Uterus (tissue), 2 donors: ENCODE data around the gene CFAP61.

Experiments
- POLR2A ChIP-seq, 2 donors: fragments of 450-650 bp; IDR thresholded peaks; one replicate each; pipeline ENCODE4 v1.6.1; 2016; ENCODE audit warnings: antibody characterized with exemption in 2 of 2, mild to moderate bottlenecking in 1 of 2, moderate library complexity in 1 of 2
- TF ChIP-seq, protein P1 (sequence below), 4 experiments: fragments of 200-600 bp in 2 of 4; fragments of 450-650 bp in 2 of 4; sonication (generic) in 2 of 4; IDR thresholded peaks; one replicate each; pipeline ENCODE4 v1.5.1; 2016 to 2019; ENCODE audit warnings: antibody characterized with exemption in 4 of 4, mild to moderate bottlenecking in 2 of 4, moderate library complexity in 1 of 4

DNA sequence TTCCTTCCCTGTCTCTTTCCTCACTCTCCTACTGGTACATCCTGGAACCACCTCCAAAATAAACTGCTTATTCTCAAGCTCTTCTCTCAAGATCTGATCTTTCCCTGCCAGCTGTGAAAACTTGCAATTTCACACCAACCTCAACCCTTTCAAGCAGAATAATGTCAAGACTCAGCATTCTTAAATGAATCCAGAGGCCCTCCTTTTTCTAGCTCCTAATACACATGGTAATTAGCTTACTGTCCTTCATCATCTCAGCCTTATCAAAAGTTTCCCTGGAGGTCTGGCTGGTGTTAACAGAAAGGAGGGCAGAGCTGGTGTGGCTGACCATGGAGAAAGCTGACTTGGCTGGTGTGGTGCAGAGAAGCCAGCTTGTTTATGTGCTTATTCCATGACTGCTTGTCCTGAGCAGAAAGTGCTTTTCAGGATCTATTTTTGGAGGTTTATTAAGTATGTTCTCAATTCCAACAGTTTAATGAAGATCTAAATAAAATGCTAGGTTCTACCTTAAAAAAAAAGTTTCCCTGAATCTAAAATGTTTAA is 50.5 kb downstream of the CFAP61 start:
- TF ChIP-seq POLR2A (IDR thresholded peaks at IDR 0.05), result no peak
- TF ChIP-seq, protein P1, sequence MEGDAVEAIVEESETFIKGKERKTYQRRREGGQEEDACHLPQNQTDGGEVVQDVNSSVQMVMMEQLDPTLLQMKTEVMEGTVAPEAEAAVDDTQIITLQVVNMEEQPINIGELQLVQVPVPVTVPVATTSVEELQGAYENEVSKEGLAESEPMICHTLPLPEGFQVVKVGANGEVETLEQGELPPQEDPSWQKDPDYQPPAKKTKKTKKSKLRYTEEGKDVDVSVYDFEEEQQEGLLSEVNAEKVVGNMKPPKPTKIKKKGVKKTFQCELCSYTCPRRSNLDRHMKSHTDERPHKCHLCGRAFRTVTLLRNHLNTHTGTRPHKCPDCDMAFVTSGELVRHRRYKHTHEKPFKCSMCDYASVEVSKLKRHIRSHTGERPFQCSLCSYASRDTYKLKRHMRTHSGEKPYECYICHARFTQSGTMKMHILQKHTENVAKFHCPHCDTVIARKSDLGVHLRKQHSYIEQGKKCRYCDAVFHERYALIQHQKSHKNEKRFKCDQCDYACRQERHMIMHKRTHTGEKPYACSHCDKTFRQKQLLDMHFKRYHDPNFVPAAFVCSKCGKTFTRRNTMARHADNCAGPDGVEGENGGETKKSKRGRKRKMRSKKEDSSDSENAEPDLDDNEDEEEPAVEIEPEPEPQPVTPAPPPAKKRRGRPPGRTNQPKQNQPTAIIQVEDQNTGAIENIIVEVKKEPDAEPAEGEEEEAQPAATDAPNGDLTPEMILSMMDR (IDR thresholded peaks at IDR 0.05), result no peak
